ENCODE data around the gene MYO1H.
"Not testable (repeated sequence)": the region's sequence is repeated elsewhere in the genome, so short reads cannot be mapped to it uniquely, and the experiment has no call there.

MYO1H gene

GRCh38 chr12:109418848-109419480, 71.3 kb downstream of the MYO1H start:
- no peak for DNase-seq

GRCh38 chr12:109421355-109422087, 73.8 kb downstream of the MYO1H start:
- no peak for DNase-seq

GRCh38 chr12:109422251-109422650, 74.6 kb downstream of the MYO1H start:
- DNase-seq, result no peak

- DNase-seq, result no peak
Measured at GRCh38 chr12:109423392-109423791, 75.7 kb downstream of the MYO1H start.

- DNase-seq, result peak; percentile 81
Measured at GRCh38 chr12:109428037-109428629, 80.4 kb downstream of the MYO1H start.

GRCh38 chr12:109428804-109429203, 81.1 kb downstream of the MYO1H start:
- DNase-seq, result not testable (repeated sequence)

- no peak for DNase-seq
Measured at GRCh38 chr12:109430244-109430643, 82.5 kb downstream of the MYO1H start.

GRCh38 chr12:109432431-109432830, 84.7 kb downstream of the MYO1H start:
- no peak for DNase-seq

- peak; percentile 88 for DNase-seq
Measured at GRCh38 chr12:109432842-109433304, 85.2 kb downstream of the MYO1H start.

GRCh38 chr12:109433618-109434017, 85.9 kb downstream of the MYO1H start:
- DNase-seq, result peak; percentile 11

- no peak for DNase-seq
Measured at GRCh38 chr12:109434582-109434981, 86.9 kb downstream of the MYO1H start.

GRCh38 chr12:109435428-109436187, 87.9 kb downstream of the MYO1H start:
- no peak for DNase-seq

- no peak for DNase-seq
Measured at GRCh38 chr12:109436188-109436560, 88.5 kb downstream of the MYO1H start.

GRCh38 chr12:109439181-109439580, 91.5 kb downstream of the MYO1H start:
- DNase-seq, result no peak

- DNase-seq, result not testable (repeated sequence)
Measured at GRCh38 chr12:109439951-109440350, 92.3 kb downstream of the MYO1H start.

- no peak for DNase-seq
Measured at GRCh38 chr12:109440851-109441490, 93.3 kb downstream of the MYO1H start.

- no peak for DNase-seq
Measured at GRCh38 chr12:109443794-109444193, 96.1 kb downstream of the MYO1H start.

- DNase-seq, result no peak
Measured at GRCh38 chr12:109444259-109444658, 96.6 kb downstream of the MYO1H start.

GRCh38 chr12:109445191-109445609, 97.5 kb downstream of the MYO1H start:
- no peak for DNase-seq

GRCh38 chr12:109446869-109447268, 99.2 kb downstream of the MYO1H start:
- DNase-seq, result no peak

GRCh38 chr12:109447482-109447881, 99.8 kb downstream of the MYO1H start:
- no peak for DNase-seq

- DNase-seq, result no peak
Measured at GRCh38 chr12:109448272-109448671, 100.6 kb downstream of the MYO1H start.

Measured in stimulated activated CD4-positive, alpha-beta T cell treated with anti-CD3 and anti-CD28 coated beads, Interleukin-15, amount 100 ng/mL, for 24 hours (primary cell).